Activated CD4-positive, alpha-beta T cell treated with anti-CD3 and anti-CD28 coated beads for 24 hours (primary cell): ENCODE results near the gene TEX36.
"Not testable (repeated sequence)": the region's sequence is repeated elsewhere in the genome, so short reads cannot be mapped to it uniquely, and the experiment has no call there.

Experiments used
- DNase-seq, 2 donors: peaks; one replicate each; pipeline ENCODE4 v3.0.0-alpha.2; 2020; ENCODE audit warnings: low read depth in 2 of 2

Gene TEX36

DNA sequence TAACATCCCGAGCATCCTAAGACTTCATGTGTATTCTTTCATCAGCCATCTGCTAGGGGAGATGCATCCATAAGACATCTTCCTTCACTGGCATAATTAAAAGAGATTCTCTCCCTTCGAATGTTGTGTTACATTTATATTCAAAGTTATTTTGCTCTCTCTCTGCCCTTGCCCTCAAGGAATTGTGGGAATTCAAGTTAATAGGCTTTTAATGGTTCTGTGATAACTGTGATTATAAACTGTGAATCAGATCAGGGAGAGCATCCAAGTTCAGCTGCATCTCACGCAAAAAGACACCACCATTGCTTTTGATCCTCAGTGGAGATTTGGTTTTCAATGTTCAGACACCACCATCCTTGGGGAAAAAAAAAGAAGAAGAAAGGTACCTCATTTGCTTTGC is 9.2 kb upstream of the TEX36 start:
- no peak for DNase-seq

DNA sequence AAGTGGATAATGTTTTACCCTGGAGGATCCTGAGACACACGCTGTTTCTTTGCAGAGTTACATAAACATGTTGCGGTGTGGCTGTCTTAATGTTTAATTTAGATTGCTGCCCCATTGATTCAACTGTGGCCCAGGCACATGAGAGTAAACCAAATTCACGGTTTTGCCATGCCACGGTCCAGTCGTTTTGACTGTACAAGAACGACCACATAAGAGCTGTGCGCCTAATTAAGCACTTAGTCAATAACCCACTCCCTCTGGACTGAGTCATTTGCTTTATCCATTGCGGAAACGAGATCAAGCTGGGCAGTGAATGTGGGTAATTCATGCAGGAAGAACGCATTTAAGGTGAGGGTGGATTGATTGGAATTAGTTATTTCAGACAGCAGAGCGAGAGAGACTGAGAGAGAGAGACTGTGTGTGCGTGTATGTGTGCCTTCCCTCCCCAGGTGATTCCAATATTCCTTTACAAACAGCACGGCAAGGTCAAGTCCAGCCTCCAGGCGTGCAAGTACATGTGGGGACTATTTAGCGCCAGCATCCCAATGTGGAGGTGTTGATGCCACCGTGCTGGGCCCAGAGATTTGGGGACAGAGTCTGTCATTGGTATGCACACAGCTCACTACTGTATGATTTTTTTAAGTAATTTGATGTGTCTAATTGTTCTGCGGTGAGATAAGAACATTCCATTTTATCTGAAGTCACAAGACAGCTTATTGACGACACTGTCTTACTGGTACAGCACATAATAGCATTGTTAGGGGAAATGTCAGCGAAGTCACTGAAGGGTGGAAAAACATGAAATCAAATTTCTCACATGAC is 8.4 kb upstream of the TEX36 start:
- DNase-seq: no peak

DNA sequence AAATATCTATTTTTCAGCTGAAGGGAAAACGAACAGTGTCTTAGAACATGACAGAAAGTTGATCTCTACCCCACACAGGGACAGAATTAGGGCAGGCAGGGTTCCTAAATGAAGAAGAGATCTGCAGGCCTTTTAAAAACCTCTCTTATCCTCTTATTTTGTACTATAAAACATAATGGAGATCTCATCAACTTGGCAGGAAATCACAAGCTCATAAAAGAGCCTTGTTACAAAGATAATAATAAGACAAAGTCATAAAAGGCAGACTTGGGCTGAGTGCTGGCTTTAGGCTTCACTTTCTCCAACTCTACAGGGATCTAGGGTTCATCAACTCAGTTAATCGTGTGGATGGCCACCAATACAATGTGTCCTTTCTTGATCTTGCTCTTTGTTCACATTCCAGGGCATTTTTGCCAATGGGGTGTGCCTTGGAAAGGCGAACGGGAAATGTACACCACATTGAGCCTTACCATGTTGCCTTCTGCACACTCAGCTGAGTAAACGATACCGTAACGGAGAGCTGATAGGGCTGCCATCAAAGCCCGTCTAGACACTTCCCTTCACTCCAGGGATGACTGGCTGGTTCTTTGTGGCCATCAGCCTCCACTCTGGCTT is 7.1 kb upstream of the TEX36 start:
- DNase-seq: no peak

DNA sequence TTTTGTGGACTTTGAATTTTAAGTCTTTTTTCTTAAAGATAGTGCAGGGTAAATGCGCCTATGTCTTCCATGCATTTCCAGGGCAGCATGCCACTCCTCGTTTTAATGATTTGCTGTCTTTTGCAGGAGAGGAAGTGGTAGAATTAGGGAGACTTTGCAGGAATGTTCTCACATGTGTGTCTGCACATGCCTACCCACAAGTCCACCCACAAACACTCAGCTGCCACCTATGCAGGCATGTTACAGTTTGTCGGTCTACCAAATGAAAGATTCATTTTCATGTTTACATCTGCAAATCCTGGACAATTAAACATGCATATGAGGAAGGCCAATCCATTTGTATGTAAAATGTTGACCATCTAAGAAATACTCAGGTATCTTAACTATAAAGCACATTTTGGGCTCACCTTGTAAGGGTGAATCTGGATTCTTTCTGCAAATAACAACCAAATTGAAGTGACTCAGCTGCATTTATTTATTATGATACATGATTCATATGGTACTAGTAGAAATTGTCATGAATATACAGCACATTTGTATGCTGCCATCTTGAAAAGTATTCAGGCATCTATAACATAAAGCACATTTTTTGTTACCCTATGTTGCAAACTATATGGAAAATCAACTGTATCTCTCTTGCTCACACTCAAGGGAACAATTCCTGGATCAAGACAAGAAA is 4.7 kb upstream of the TEX36 start:
- no peak for DNase-seq

DNA sequence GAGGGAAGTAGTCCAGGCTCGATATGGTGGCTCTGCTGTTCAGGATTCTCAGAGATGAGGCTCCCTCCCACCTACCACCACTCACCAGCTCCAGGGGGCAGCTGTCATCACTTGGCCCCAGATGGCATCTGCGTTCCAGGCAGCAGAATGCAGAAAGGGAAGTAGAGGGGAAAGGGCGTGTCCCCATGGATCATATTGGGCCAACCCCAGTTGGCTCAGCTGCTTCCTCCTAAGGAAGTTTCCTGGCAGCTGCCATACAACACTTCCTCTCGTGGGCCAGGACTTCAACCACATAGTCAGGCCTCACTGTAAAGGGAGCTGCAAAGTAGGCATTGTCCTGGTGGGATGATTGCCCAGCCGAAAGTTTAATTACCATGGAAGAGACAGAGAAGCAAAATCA is 1.6 kb upstream of the TEX36 start:
- no peak for DNase-seq

DNA sequence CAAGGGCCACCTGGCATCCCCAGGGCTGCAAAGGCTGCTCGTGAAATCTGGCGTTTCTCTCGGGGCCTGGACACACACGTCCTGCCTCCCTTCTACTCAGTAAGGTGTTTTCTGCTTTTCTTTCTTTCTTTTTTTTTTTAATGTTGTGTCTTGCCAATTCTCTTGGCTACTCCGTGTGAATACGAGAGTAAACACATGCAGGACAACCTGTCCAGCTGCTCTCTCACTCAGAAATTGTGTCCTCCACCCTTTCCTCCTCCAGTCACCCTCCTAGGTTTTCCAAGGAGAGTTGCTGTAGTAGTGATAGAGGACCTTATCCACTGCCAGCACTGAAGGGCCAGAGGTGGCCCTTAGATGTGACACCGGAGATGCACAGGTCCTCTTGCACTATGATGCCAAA is 858 bp upstream of the TEX36 start:
- DNase-seq: no peak

DNA sequence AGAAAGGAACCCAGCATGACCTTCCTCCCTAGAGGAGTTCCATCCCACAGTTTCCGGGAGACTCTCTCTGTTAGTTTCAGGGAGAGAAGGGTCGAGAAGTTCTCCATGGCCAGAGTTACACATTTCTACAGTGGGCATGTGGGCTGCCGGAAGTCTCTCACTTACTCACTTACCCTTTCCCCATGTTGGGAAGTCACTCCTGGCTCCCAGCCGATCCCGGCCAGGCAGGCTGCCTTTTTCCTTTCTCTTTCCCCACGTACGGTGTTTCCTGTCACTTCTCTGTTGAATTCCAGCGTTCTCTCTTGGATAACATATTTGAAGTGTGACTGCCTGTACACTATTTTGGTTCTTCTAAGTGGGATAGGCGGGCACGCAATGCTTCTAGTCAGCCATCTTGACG is 3.5 kb downstream of the TEX36 start:
- no peak for DNase-seq

DNA sequence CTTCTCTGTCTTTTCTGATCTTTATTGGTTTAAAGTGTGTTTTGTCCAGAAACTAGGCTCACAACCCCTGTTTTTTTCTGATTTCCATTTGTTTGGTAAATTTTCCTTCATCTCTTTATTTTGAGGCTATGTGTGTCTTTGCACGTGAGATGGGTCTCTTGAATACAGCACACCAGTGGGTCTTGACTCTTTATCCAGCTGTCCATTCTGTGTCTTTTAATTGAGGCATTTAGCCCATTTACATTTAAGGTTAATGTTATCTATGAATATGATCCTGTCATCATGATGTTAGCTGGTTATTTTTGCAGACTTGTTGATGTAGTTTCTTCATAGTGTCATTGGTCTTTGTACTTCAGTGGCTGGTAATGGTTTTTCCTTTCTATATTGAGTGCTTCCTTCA is 10.1 kb downstream of the TEX36 start:
- no peak for DNase-seq

DNA sequence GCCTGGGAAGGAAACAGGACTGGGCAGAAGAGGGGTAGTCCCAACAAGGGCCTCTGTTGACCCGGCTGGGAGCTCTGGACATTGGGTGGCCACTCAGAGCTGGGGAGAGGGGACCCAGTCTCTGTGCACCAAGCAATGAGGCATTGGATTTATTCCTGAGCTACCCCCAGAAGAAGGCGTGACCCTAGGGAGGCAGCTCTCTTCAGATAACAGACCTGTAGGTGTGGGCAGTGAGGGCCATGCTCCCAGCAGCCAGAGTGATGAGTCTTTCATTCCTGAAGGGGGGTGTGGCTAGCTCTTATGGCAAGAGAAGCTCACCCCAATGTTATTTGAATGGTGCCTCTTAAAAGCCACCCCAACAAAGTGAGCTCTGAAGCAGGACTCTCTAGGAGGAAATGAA is 20.4 kb downstream of the TEX36 start:
- no peak for DNase-seq

DNA sequence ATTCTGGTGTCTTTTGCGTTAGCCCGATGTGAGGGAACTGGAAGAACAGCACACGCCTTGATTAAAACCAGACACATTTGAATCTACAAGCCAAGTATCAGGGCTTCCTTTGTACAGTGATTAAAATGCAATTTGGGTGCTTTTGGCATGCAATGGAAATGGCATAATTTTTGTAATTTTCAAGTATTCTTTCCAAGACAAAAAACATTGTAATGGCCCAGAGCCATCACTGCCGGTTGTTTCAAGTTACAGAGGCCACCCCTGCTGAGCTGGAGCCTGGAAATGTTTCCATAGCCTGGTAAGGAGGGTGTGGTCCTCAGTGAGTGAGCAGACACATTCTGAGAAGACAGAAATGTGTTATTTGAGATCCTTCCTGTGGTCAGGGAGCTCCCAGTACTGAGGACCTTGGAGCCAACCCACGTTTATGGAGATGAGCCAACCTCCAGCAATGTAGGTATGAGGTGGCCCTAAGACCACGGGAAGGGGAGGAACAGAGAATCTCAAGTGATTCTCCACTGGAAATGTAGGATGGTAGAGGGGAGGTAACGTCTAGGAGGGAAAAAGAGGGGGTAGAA is 20.9 kb downstream of the TEX36 start:
- no peak for DNase-seq

DNA sequence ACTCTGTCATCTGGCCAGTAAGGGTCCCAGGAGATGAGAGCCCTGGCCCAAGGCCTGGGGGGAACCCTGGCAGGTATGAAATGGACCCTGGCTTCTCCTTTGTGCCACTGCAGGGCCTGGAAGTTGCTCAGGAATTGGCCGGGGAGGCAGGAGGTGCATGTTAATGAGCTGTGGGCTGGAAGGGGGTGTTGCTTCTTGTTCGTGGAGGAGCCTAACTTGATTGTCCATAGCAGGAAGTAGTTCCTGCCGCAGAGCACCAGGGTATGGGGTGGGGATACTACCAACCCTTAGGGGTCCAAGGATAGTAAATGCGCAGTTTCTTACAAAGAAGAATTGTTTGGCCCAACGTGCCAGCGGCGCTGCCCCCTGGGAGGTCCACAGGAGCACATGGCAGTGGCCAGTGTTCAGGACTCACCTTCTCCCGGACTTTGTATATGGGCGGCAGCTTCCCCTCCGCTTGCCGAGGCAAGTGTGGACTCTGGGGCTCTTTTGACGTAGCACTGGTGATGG is 21.5 kb downstream of the TEX36 start:
- no peak for DNase-seq

DNA sequence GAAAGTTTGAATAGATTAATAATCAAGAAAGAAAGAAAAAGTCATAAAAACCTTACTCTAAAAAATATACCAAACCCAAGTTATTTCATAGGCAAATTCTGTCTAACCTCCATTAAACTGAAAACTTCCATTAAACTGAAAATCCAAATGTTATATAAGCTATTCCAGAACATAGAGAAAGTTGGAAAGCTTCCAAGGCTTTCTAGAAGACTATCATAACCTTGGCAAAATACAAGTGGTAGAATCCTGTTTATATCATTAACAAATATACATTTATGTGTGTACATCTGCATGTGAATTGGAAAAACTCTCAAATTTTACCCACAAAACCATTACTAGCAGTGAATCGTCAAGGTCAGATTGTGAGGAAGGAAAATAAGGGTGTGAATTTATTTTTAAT is 23.9 kb downstream of the TEX36 start:
- no peak for DNase-seq

DNA sequence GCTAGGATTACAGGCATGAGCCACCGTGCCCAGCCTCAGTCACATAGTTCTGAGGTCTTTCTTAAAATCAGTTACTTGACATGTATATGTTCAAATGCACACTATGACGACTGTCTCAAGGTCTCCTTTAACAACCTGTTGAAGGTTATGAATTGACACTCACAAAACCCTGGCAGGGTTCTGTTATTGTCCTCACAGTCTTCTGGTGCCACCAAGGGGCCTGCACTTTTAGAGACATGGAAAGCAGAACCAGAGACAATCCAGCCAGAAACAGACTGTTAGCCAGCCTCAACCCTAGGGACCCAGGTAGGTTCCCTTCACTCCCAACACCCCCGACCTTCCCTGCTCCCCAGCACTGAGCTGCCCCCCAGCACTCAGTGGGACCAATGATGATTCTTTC is 26.4 kb downstream of the TEX36 start:
- no peak for DNase-seq

DNA sequence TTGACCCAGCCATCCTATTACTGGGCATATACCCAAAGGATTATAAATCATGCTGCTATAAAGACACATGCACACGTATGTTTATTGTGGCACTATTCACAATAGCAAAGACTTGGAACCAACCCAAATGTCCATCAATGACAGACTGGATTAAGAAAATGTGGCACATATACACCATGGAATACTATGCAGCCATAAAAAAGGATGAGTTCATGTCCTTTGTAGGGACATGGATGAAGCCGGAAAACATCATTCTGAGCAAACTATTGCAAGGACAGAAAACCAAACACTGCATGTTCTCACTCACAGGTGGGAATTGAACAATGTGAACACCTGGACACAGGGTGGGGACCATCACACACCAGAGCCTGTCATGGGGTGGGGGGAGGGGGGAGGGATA is 29.9 kb downstream of the TEX36 start:
- DNase-seq: not testable (repeated sequence)

DNA sequence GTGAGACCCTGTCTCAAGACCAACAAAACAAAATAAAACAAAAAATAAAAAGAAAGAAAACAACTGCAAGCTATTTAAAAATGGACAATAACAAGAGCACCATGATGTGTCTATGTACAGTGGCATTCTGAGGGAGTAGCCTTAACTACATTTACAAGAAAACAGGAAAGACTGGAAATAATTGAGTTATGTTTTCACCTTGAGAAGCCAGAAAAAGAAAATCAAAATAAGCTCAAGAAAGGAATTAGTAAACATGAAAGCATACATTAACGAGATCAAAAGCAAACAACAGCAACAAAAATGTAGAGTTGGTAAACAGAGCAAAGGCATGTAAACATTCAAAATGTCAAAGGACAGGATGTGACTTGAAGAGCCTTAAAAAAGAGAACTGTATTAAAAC is 36.7 kb downstream of the TEX36 start:
- DNase-seq: no peak

DNA sequence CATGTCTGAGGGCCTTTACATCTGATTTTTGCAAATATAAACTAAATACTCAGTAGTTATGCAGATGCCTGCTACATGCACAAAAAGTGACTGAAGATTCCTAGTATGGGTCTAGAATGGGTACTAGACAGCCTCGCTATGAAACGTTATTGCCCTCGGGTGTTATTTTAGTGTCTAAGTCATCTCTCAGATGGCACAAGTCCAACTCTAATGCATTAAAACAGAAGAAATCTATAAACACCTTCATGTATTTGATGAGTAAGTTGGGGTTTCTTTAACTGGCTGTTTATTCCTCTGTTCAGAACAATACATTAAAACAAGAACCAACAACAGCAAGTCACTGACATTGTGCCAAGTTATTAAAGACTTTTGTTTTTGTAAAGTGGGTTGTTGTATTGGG is 41.6 kb downstream of the TEX36 start:
- no peak for DNase-seq

DNA sequence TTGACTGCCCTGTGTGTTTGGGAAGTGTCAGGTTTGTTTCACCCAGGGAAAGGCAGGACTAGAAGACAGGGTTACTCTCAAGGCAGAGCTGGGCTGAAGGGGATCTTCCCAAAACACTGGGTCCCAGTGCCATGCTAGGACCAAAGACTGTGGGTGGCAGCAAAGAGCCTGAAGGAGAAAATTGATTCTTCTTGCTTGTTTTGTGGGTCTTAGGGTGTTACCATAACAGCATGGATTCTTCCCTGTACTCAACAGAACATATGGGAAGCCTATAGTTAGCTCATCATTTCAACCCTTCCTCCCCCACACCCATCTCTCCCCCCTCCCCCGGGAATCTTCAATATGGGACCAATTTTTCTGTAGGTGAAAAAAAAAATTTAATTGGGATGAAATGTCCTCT is 42.3 kb downstream of the TEX36 start:
- no peak for DNase-seq

DNA sequence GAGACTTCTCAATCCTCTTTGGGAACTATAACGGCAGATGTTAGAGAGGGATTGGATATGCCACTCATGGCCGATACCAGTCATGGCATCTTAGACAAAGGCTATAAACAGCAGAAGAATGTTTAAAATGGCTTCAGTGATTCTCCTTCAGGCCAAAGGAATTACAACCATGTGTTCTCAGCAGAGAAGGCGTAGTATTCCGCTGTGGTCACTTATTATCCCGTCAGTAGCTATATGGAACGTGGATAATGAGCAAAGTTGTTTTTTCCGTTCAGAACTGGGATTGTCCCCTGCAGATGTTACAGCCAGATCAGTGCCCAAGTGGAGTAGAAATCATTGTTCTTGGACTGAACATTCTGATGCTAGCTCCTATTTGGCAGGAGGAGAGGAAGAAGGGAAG is 43.1 kb downstream of the TEX36 start:
- no peak for DNase-seq

DNA sequence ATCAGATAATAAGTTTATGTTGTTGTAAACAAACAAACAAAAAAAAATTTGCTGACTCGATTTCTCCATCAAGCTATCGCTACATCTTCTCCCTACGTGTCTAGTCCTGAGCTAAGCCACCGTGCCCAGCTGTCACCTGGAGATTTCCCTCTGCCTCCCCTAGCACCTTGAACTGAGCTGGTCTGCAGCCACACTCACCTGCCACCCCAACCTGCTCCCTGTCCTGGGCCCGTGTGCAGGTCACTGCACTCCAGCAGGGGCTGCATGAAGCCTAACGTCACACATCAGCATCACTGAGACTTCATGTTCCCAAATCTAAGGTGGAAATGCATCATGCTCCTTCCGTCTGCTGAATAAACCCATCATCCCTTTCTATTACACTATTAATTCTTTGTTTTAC is 44.4 kb downstream of the TEX36 start:
- DNase-seq: no peak

DNA sequence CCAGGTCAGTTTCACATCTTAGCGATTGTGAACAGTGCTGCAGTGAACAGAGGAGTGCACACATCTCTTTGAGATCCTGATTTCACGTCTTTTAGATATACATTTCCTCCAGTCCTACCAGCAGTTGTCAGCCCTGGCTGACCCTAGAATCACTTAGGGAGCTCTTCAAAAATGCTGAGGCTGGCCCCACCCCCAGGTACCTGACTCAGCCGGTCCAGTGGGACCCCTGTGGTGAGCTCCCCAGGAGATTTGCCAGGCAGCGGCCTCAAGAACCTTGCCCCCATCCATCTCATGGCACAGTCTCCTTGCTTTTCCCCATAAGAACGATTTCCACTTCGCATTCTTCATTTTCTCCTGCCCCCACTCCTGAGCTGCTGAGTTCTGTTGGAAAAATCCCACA is 45.5 kb downstream of the TEX36 start:
- DNase-seq: no peak

DNA sequence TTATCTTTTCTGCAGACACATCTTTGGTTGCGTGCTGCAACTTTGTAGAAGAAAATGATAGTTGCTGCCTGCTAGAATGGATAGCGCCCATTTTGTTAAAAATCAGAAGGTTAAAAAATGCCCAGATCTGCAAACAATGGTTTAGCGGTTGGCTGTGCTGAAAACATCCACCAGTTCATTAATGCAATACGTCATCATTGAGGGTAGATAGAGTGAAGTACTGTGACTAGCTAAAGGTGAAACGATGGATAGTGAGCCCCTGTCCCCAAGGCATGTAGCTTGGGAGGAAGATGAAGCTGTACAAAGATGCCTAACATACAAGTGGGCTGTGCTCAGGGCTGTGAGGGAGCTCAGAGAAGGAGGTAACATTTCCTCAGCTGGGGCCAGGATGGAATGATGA is 48.4 kb downstream of the TEX36 start:
- no peak for DNase-seq

DNA sequence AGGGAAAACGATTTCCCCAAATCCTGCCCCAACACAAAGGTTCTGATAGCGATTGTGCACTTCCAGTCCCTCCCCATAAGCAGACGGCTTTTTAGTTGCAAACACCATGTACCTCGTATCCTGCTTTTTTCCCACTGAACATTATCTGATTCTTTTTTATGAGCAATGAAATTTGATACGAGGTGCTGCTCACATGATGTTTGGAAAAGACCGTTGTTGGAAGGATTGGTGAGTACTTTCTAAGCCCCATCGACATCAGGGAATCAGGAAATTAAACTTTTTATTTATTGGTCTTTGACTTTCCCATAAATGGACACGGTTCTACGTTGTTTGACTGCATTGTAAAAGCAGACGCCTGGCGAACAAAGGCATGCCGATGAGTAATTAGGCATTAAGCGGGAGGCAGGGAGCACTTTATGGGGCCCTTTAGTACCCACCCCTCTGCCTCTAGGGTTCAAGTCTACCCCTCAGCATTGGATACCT is 49.4 kb downstream of the TEX36 start:
- no peak for DNase-seq
